ENCODE data around the gene QKI.

DNA sequence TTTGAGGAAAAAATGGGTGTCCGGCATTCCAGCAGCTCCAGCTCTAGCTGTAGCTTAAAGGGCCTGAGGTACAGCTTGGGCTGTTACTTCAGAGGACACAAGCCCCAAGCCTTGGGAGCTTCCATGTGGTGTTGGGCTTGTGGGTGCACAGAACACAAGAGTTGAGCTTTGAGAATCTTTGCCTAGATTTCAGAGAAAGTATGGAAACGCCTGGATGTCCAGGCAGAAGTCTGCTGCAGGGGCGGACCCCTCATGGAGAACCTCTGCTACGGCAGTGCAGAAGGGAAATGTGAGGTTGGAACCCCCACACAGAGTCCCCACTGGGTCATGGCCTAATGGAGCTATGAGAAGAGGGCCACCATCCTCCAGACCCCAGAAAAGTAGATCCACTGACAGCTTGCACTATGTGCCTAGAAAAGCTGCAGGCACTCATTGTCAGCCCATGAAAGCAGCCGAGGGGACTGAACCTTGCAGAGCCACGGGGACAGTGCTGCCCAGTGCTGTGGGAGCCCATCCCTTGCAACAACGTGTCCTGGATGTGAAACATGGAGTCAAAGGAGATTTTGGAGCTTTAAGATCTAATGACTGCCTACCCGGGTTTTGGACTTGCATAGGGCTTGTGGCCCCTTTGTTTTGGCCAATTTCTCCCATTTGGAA lies 90.6 kb downstream of the QKI start:
- TF ChIP-seq, protein P1, sequence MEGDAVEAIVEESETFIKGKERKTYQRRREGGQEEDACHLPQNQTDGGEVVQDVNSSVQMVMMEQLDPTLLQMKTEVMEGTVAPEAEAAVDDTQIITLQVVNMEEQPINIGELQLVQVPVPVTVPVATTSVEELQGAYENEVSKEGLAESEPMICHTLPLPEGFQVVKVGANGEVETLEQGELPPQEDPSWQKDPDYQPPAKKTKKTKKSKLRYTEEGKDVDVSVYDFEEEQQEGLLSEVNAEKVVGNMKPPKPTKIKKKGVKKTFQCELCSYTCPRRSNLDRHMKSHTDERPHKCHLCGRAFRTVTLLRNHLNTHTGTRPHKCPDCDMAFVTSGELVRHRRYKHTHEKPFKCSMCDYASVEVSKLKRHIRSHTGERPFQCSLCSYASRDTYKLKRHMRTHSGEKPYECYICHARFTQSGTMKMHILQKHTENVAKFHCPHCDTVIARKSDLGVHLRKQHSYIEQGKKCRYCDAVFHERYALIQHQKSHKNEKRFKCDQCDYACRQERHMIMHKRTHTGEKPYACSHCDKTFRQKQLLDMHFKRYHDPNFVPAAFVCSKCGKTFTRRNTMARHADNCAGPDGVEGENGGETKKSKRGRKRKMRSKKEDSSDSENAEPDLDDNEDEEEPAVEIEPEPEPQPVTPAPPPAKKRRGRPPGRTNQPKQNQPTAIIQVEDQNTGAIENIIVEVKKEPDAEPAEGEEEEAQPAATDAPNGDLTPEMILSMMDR (IDR thresholded peaks at IDR 0.05; ENCODE audit: control extremely low read depth in 1 of 3, insufficient read depth in 1 of 3, low read depth in 1 of 3, low read length in 3 of 3), result no peak
- TF ChIP-seq HDAC2 (IDR thresholded peaks at IDR 0.05; ENCODE audit: borderline replicate concordance in 1 of 2, low read depth in 2 of 2, low read length in 2 of 2), result no peak
